GM18951 (cell line): ENCODE measurements around the gene FKBP15.
"Not testable (repeated sequence)": the region's sequence is repeated elsewhere in the genome, so short reads cannot be mapped to it uniquely, and the experiment has no call there.

Source experiments
- POLR2A ChIP-seq: IDR thresholded peaks from 4 replicates; pipeline ENCODE4 v1.6.1; 2011; ENCODE audit warnings: mild to moderate bottlenecking; ENCODE audit not compliant: insufficient read length, insufficient read depth; ENCODE audit errors: extremely low read depth
- in situ Hi-C: fragments of 300-500 bp; cut with MboI; formaldehyde crosslinking; loops from one replicate; pipeline ENCODE4 v1.12.0; 2022; ENCODE audit warnings: low sequenced_read_pairs, mixed read lengths, inconsistent platforms; ENCODE audit not compliant: unreplicated experiment

The FKBP15 gene

DNA sequence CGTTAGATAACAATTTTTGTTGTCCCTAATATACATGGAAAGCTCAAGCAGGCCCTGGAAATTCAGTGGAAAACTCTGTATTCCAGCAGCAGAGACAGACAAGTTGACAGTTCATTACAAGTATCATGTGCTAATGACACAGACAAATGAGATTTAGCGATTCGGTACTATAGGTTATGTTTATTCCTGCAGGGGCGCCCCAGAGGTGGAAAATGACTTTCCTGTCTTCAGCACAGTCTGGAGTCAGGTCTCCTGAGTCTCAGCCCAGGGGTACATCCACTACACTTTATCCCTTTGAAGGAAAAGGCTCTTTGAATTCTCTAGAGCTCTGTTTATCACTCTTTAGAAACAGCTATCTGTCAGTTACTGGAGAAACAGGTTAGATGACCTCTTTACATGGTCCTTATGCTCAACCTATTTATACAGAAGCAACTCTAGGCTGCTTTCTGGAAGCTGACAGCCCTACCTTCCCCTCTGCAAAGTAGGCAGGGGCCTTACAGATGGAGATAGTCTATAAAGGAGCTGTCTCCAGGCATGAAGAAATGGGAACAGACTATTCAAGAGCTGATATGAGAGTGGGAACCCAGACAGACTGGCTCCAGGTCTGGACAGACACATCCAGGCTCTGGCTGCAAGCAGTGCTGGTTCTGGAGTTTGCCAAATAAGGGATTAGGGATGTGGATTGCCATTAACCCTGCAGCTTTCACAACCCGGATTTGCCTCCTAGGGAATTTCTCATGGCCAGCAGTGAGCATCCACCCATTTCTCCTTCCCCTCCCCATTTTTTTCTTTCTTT lies 77.4 kb downstream of the FKBP15 start:
- in situ Hi-C loops = no loop called here
- TF ChIP-seq POLR2A = no peak

DNA sequence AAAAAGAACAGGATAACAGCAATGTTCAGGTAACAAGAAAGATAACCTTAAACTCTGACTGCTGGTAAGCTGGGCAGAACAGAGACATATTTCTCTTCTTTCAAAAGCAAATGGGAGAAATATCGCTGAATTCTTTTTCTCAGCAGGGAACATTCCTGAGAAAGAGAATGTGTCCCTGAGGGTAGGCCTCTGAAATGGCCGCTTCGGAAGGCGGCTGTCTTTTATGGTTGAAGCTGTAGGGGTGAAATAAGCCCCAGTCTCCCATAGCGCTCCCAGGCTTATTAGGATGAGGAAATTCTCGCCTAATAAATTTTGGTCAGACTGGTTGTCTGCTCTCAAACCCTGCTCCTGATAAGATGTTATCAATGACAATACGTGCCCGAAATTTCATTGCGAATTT lies 80.2 kb downstream of the FKBP15 start:
- in situ Hi-C loops = not testable (repeated sequence)

DNA sequence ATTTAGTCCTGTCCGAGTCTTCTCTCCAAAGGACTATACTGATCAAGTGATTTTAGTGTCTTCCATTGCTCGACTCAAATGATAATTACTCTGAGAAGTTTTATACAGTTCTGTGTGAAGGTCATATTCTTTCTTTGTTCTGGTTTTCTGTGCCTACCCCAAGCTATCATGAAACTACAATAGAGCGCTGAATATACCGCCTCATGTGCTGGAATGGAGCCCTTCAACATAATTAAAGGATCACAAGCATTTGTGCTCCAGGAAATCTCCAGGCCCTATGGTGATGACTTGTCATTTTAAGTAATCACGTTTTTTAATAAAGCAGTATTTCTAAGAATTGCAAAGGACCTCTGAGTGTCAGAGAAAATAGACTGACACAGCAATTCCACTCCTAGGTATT lies 81.1 kb downstream of the FKBP15 start:
- in situ Hi-C loops = no loop called here
- TF ChIP-seq POLR2A = no peak

DNA sequence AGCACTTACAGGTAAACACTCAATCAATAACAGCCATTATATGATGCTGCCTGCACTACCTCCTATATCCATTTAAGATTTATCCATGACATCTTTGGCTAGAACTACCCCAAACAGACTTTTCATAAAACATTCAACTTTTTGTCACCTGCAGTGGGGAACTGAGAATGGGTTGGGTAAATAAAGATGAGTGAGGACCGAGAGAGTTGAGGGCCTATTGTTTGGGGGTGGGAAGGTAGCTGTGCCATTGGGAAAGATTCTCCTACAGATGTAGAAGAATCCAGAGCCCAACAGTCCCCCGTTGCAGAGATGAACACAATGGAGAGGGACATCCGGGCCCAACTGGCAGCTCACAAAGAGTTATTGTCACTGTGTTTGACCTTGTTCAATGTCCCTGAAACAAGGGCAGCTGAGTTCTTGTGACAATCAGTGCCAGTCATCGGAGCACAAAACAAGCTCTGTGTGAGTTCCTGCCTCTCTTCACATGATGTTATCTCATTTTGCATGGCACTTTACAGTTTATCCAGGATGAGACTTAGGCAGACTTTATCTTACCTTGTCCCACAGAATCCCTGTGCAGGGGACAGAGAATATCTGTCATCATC lies 81.8 kb downstream of the FKBP15 start:
- in situ Hi-C loops = no loop called here
- no peak for TF ChIP-seq POLR2A

DNA sequence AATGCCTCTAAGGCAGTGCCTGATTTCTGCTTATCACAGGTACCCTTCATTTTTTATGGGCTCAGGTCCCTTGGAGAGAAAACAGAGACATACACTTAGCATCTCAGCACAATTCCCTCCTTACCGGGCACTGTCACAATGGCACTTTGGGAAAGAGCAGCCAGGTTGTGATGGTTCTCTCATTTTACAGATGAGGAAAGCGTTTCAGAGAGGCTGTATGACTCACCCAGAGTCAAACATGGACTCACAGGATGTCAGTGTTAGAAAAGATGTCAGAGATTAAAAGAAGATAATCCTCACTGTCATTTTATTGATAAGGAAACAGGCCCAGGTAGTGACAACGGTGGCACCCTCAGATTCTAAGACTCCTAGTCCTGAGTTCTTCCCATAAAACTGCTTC lies 82.3 kb downstream of the FKBP15 start:
- in situ Hi-C loops = no loop called here
- no peak for TF ChIP-seq POLR2A

DNA sequence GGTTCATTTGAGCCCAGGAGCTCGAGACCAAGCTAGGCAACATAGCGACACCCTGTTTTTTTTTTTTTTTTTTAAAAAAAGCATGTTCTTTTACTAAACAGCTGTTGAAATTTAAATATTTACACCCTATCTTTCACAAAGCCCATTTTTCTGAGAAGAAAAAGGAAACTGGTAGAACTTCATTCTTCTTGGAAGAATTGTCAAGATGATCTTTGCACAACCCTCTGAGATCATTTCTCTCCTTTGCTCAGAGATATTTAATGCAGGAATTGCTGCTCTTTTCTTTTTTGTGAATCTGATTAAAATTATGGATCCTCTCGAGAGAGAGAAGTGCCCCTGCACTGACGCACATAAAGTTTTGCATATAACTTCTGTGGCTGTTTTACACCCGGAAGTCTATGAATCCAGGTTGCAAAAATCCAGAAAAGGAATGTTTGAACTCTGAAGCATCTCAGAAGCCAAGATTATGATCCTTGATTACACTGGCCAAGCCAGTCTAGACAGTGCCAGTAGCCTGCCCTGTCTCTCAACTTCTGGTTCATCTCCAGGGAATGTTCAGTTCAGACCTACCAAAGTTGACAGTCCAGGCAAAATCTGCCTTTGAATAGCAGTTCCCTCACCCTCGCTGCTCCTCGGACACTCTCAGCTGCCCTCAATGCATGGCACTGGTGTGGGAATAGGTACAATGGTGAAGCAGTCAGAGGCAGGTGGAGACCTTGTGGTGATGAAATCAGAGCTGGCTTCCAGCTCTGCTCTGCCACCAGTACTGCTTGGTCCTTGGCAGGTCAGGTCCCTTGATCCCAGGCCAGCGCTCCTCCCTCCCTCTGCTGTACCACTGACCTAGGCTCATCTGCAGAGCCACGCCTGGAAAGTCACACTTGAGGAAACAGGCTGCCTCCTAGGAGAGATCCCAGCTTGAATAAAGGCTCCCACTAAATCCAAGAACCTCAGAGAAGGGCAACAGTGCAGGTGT lies 83.6 kb downstream of the FKBP15 start:
- no peak for TF ChIP-seq POLR2A
- in situ Hi-C loops = no loop called here

DNA sequence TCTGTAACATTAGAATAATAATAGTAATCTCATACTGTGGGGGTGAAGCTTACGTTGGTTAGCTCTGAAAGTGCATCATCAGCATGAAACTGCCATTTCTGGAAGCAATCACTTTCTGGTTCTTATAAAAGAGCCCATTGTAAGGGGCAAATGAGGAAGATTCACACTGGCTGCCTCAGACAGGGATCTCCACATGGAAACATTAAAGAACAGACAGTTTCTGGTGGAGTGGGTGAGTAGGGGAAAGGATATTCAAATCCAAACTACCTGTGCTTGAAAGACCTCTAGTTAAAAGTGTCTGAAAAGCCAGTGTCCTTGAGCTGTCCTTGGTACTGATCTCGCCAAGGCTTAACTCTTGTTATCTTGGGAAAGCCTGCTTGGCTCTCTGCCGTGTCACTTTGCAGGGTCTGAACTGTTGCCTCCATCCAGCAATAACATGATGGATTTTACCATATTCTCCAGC lies 89.4 kb downstream of the FKBP15 start:
- in situ Hi-C loops = no loop called here
- no peak for TF ChIP-seq POLR2A

DNA sequence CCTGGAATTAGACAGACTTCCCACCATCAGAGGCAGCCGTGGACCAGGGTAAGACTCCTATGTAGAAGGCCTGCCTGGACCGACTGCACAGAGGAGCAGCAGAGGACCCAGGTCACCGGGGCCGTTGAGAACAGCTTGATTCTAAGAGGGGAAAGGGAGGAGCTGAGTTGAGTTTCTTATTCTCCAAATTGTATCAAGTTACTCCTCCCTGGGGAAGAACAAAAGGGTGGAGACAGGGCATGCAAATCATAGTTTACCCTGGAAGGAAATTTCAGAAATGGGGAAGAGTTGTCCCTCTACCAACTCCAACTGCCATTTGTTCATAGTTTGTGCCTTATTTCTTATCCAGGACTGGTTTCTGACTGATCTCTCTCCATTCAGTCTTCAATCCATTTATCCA lies 91.2 kb downstream of the FKBP15 start:
- TF ChIP-seq POLR2A = no peak
- in situ Hi-C loops = no loop called here

DNA sequence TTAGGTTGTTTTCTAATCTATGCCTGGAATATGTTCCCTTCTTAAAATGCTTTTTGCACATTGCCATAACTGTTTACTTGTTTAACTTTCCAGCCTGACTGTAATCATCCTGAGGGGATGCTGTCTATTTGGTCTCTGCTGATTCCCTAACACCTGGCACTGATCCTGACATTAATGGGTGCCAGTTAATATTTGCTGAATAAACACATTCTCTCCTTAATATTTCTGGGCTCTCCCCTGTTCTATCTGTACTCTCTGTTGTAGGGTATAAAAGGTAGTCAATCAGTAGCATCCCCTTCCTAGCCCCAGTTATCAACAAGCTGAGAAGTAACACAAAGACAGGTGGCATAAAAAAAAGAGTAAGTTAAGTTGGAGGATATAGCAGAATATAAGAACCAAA lies 91.6 kb downstream of the FKBP15 start:
- TF ChIP-seq POLR2A = no peak

DNA sequence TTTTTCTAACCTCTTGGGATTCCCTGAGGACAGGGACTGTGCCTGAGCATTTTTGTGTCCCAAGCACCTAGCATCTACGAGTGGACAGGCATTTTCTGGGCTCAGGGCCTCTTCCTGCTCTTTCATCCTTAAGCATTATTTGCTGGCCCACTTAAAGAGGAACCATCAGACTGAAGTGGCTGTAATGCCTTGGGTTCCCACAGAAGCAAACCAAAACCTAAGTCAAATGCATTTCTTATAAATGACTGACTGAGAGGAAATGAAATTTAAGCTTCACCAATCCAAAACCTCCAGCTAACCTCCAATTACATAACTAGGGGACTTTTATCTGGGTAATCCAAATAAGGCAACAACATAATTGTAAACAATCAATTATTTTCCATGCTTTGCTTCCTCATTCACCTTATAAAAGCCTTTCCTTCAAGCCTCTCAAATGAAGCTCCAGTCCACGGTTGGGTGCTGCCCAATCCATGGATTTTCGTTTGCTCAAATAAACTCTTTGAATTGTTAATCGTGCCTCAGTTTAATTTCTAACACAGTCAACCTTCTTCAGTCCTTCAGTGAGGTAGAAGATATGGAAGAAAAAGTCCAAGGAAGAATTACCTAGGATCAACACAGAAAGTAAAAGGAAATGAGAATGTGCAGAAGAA lies 95.6 kb downstream of the FKBP15 start:
- no peak for TF ChIP-seq POLR2A
- in situ Hi-C loops = no loop called here

More for the DNA sequence above, 91.6 kb downstream of the FKBP15 start:
- in situ Hi-C loops = no loop called here

DNA sequence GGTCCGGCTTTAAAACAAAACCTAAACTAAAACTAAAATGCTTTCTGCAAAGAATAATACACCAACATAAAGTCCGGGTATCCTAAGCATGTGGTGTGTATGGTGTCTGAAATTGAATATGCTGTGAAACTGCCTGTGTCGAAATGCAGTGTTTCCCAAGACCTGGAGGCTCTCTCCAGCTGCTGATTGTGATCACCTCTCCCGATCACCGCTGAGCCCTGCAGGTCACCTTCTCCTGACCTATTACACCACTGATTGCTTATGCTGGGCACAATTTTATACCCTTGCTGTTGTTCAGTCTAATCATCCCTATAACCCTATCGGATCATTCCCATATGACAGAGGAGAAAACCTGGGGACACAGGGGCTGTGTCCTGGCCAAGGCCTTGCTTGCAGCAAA lies 102.2 kb downstream of the FKBP15 start:
- in situ Hi-C loops = not testable (repeated sequence)
